Measurements from ENCODE around the gene KCNJ18. TPM values are rescaled to one million over a fixed set of nuclear protein-coding genes. Genes with fewer than 3 reads are reported as not detected.
"Not testable (repeated sequence)": the region's sequence is repeated elsewhere in the genome, so short reads cannot be mapped to it uniquely, and the experiment has no call there.

The KCNJ18 gene
- polyA plus RNA-seq, 1 donor, result not detected

DNA sequence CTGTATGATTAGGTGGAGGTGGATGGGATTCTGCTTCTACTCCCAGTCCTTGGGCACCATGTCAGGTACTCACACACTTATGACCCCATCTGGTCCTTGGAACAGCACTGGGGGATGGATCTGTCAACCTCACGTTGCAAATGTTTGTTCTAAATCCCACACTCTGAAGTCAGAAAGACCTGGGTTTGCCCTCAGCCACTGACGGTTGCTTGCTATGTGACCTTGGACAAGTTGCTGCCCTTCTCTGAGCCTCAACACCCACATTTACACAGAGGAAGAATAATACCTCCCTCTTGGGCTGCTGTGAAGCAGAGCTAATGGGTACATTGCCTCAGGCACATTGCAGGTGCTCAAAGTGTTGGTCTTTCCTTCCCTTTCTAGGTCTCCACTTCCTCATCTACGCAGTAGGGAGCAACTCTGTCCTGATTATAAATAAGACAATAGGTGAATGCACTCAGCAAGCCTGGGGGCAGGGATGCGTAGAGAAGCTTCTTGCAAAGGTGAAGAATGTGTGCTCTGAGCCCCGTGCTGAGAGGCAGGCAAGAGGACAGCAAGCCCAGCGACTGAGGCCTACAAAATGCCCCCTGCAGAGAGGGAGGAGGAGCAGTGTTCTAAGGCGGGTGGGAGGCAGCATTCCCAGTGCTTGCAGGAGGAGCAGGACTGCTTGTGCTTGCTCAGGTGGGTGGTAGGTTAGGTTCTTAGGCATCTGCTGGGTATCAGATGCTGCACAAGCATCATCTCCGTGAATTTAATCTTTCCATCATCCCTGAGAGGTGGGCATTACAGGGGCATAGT is 21.8 kb upstream of the KCNJ18 start:
- not testable (repeated sequence) for DNase-seq (ENCODE audit: low read depth)

DNA sequence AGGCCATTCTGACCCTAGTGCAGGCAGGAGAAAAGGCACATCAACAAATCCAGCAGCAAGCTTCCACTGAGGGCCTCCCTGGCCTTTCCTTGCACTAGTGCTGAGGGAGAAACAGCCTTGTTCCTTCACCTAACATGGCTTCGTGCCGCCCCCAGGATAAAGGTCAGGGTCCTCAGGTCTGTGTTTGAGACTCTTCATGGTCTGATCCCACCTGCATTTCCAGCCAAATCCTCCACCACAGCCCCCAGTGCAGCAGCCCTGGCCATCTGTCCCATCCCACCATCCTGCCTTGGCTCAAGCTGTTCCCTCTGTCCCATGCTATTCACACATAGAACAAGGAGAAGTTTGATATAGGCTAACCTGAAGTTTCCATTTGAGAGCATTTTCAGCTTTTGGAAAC is 20.9 kb upstream of the KCNJ18 start:
- DNase-seq (ENCODE audit: low read depth), result not testable (repeated sequence)

DNA sequence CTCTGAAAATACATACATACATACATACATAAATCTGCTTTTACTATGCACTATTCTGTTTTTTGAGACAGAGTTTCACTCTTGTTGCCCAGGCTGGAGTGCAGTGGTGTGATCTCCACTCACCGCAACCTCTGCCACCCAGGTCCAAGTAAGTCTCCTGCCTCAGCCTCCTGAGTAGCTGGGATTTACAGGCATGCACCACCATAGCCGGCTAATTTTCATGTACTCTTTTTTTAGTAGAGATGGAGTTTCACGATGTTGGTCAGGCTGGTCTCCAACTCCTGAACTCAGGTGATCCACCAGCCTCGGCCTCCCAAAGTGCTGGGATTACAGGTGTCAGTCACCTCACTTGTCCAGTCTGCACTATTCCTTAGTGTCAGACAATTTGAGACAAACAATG is 20.5 kb upstream of the KCNJ18 start:
- DNase-seq (ENCODE audit: low read depth), result not testable (repeated sequence)

DNA sequence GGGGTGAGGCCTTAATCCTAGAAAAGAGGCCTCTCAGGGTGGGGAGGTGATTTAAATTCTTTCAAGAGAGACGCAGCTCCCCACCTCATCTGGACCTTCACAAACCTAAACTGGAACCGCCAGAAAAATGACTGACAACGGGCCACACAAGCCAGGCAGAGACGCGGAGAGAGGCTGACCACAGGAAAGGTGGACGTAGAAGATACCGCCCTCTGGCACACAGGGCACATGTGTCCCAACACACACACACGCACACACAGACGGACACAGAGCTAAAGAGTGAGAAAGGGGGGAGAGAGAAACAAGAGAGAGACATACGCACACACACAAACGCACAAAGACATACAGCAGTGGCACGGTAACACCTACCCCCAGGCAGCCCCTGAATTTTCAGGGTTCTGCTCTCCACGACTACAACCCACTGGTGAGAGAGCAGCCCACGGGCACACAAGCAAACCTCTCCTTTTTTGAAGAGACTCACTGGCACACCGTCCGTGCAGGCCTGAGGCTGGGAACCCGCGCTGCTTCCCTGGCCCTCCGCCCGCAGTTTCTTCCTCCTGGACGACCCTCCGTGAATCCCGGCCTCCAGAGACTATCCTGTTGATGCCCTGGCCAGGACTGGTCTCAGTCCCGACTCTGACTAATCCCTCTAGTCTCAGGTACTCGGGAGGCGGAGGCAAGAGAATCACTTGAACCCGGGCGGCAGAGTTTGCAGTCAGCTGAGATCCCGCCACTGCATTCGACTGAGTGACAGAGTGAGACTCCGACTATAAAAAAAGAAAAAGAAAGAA is 18.7 kb upstream of the KCNJ18 start:
- DNase-seq (ENCODE audit: low read depth), result not testable (repeated sequence)

DNA sequence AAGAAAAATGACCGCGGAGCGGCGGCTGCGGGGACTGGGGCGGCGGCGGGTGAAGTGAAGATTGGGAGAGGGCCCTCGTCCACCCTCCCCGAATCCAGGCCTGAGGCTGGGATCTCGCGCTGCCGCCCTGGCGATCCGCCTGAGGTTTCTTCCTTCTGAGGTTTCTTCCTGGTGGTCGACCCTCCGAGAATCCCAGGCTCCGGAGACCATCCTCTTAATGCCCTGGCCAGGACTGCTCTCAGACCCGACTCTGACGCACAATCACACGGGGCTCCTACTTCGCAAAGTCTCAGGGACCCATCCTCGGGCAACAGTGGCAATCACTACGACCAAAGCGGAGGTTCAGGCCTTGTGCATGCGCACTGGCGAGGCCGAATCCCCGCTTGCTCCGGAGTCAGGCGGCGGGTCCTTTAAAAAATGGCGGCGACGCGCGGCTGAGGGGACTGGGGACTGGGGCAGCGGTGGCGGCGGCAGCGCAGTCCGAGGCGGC is 18.0 kb upstream of the KCNJ18 start:
- DNase-seq (ENCODE audit: low read depth), result no peak

DNA sequence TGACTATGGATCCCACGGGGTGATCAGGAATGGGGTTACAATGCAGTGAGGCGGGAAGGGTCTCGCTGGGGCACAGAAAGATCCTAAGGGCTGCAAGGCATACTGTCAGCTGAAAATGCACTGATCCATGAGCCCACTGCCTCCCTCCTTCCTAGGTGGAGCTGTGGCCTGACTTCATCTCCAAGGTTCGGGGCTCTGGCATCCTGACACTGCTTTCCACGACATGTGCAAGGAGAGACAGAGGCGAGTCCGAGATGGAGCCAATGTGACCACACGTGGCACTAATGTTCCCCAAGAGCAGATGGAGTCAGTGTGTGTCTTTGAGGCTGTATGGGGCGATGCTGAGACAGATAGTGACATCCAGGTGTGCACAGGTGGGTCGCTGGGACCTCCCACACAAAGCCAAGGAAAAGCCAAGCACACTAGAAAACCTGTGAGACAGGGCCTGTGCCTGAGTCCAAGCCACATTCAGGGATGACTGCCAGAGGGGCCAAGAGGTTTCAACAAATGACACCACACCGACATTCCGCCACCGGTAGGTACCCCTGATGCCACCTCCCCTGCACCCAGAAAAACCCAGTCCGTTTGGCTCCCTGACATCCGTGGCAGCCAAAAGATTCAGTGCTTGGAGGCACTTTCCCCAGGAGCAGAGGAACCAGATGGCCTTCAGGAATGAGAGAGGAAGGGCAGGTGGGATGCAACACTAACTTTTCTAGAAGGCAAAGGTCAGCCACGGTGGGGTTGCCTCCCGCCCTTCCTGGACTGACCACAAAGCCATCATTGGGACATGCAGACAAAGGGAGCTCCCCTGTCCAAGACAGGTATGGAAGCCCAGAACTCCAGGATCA is 17.2 kb upstream of the KCNJ18 start:
- DNase-seq (ENCODE audit: low read depth), result not testable (repeated sequence)

DNA sequence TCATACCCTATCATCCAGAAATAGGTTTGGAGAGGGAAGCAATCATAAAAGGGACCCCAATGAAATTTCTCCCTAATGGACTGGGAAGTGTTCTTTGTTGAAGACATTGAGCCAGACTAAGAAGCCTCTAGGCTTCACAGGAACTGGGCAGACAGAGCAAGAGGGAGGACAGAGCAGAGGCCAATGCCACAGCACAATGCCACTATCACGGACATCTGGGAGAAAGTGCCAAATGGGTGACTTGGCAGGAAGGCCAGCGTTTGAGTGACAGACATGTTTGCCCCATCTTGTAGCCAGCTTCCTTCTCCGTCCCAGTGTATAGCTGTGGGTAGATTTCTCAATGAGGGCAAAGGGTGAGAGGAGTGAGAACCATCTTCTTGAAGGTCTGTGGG is 16.6 kb upstream of the KCNJ18 start:
- not testable (repeated sequence) for DNase-seq (ENCODE audit: low read depth)

DNA sequence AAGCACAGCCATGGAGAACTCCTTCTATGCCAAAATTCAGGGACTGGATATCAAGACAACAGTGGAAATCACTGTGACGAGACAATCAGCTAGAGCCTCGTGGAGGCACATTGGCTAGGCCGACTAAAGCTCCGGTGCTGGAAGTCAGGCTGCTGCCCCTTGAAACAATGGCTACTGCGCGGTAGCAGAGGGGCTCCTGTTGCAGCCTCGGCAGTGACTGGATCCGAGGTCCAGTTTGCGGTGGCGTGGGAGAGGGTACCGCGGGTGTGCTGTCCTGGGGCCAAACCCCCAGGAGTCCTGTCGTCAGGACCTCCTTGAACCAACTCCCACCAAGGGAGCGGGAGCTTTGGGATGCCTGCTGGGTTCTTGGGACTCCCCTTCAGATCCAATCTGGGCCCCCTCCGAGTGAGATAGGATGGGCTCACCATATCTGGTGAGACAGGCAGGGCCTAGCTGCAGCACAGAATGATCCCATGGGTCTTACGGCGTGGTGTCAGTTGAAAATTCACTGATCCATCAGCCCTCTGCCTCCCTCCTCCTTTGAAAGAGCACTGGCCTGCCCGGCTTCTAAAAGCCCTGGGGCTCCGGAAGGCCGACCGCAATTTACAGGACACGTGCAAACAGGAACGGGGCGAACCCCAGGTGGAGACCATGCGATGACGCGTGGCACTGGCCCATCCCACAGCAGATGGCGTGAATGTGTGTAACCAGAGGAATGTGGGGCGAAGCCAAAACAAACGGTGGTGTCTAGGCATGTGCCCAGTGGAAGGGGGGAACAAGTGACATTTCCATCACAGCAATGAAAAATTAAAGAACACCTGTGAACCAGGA is 15.8 kb upstream of the KCNJ18 start:
- no peak for DNase-seq (ENCODE audit: low read depth)

DNA sequence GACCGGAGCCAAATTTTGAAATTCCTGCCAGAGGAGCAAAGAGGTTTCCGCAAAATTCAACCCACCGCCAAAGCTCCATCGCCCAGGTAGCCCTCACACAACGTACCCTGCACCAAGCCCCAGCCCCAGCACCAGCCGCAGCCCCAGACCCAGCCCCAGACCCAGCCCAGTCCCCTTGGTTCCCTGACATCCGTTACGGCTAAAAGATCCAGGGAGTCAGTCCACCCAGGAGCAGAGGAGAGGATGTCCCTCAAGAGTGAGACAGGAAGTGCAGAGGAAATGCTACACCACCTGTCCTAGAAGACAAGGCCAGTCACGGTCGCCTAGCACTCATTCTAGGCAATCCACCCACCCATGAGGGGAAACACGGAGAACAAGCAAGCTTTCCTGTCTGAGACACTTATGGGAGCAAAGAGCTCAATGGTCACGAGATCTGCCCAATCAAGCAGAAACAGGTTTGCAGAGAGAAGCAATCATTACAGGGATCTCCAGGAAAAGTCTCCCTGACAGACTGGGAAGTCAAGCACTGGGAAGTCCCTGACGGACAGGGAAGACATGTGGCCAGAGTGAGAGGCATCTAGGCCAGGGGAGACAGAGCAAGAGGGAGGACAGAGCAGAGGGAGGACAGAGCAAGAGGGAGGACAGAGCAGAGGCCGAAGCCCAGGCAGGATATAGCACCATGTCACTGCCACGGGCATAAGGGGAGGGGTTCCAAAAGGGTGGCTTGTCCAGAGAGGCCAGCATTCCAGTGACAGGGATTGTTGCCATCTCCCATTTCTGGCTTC is 15.0 kb upstream of the KCNJ18 start:
- no peak for DNase-seq (ENCODE audit: low read depth)

DNA sequence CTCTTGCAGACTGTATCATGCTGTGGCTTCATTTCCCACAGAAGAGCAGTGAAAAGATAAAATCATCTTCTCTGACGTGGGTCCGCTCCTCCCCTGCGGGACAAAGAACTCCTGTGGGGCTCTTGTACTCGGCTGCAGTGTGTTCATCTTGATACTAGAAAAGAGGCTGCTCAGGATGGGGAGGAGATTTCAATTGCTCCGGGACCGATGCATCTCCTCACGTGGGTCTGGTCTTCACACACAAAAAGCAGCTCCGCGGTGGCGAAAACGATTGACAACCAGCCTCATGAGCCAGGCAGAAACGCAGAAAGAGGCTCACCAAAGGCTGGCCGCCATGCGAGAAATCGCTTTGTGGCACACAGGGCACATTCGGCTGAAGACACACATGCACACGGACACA is 14.4 kb upstream of the KCNJ18 start:
- no peak for DNase-seq (ENCODE audit: low read depth)

DNA sequence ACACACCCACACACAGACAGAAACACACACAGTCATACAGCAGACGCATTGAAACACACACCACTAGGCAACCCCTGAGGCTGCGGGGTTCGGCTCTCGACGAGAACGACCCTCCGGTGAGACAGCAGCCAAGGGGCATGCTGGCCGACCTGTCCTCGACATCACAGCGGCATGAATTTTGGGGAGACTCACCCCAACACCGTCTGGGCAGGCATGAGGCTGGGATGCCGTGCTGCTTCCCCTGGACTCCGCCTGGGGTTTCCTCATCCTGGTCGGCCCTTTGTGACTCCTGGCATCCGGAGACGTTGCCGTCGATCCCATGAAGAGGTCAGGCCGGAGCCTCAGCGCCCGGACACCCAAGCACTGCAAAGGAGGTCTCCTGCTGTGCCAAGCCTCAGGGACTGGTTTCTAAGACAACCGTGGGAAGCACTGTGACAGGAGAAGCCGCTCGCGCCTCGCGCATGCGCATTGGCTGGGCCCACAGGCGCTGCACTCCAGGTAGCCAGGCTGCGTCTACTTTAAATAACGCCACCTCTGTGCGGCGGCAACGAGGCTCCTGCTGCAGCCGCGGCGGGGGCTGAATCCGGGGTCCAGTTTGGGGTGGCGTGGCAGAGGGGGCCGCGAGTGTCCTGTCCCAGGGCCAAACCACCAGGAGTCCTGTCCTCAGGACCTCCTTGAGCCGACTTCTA is 13.8 kb upstream of the KCNJ18 start:
- no peak for DNase-seq (ENCODE audit: low read depth)

DNA sequence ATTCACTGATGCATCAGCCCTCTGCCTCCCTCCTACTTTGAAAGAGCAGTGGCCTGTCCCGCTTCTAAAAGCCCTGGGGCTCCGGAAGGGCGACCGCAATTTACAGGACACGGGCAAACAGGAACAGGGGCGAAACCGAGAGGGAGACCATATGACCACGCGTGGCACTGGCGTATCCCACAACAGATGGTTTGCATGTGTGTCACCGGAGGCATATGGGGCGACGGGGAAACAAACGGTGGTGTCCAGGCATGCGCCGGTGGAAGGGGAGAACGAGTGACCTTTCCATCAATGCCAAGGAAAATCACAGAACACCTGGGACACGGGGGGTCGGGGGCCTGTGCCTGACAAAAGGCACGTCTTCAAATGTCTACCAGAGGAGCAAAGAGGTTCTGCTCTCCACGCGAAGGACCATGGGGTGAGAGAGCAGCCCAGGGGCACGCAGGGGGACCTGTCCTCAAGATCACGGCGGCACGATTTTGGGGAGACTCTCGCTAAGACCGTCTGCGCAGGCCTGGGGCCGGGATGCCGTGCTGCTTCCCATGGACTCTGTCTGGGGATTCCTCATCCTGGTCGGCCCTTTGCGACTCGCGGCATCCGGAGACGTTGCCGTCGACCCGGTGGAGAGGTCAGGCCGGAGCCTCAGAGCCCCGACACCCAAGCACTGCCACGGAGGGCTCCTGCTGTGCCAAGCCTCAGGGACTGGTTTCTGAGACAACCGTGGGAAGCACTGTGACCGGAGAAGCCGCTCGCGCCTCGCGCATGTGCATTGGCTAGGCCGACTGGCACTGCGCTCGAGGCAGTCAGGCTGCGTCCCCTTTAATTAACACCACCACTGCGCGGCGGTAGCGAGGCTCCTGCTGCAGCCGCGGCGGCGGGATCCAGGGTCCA is 12.8 kb upstream of the KCNJ18 start:
- no peak for DNase-seq (ENCODE audit: low read depth)

DNA sequence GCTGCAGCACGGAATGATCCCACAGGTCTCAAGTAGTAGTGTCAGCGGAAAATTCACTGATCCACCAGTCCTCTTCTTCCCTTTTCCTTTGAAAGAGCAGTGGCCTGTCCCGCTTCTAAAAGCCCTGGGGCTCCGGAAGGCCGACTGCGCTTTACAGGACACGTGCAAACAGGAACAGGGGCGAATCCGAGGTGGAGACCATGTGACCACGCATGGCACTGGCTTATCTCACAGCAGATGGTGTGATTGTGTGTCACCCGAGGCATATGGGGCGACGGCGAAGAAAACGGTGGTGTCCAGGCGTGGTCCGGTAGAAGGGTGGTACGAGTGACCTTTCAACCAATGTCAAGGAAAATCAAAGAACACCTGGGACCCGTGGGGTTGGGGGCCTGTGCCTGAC is 12.0 kb upstream of the KCNJ18 start:
- DNase-seq (ENCODE audit: low read depth), result no peak

DNA sequence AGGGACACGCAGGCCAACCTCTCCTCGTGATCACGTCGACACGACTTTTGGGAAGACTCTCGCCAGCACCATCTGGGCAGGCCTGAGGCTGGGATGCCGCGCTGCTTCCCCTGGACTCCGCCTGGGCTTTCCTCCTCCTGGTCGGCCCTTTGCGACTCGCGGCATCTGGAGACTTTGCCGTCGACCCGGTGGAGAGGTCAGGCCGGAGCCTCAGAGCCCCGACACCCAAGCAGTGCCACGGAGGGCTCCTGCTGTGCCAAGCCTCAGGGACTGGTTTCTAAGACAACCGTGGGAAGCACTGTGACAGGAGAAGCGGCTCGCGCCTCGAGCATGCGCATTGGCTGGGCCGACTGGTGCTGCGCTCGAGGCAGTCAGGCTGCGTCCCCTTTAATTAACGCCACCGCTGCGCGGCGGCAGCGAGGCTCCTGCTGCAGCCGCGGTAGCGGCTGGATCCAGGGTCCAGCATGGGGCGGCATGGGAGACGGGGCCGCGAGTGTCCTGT is 11.4 kb upstream of the KCNJ18 start:
- not testable (repeated sequence) for DNase-seq (ENCODE audit: low read depth)

DNA sequence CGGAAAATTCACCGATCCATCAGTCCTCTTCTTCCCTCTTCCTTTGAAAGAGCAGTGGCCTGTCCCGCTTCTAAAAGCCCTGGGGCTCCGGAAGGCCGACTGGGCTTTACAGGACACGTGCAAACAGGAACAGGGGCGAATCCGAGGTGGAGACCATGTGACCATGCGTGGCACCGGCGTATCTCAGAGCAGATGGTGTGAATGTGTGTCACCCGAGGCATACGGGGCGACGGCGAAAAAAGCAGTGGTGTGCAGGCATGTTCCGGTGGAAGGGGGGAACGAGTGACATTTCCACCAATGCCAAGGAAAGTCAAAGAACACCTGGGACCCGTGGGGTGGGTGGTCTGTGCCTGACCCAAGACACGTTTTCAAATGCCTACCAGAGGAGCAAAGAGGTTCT is 10.7 kb upstream of the KCNJ18 start:
- DNase-seq (ENCODE audit: low read depth), result not testable (repeated sequence)

DNA sequence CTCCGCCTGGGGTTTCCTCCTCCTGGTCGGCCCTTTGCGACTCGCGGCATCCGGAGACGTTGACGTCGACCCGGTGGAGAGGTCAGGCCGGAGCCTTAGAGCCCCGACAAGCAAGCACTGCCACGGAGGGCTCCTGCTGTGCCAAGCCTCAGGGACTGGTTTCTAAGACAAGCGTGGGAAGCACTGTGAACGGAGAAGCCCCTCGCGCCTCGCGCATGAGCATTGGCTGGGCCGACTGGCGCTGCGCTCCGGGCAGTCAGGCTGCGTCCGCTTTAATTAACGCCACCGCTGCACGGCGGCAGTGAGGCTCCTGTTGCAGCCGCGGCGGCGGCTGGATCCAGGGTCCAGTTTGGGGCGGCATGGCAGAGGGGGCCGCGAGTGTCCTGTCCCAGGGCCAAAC is 10.2 kb upstream of the KCNJ18 start:
- DNase-seq (ENCODE audit: low read depth), result not testable (repeated sequence)

DNA sequence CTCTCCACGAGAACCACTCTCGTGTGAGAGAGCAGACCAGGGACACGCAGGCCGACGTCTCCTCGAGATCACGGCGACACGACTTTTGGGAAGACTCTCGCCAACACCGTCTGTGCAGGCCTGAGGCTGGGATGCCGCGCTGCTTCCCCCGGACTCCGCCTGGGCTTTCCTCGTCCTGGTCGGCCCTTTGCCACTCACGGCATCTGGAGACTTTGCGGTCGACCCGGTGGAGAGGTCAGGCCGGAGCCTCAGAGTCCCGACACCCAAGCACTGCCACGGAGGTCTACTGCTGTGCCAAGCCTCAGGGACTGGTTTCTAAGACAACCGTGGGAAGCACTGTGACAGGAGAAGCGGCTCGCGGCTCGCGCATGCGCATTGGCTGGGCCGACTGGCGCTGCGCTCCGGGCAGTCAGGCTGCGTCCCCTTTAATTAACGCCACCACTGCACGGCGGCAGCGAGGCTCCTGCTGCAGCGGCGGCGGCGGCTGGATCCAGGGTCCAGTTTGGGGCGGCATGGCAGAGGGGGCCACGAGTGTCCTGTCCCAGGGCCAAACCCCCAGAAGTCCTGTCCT is 9.1 kb upstream of the KCNJ18 start:
- not testable (repeated sequence) for DNase-seq (ENCODE audit: low read depth)

DNA sequence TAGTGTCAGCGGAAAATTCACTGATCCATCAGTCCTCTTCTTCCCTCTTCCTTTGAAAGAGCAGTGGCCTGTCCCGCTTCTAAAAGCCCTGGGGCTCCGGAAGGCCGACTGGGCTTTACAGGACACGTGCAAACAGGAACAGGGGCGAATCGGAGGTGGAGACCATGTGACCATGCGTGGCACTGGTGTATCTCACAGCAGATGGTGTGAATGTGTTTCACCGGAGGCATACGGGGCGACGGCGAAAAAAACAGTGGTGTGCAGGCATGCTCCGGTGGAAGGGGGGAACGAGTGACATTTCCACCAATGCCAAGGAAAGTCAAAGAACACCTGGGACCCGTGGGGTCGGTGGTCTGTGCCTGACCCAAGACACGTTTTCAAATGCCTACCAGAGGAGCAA is 8.4 kb upstream of the KCNJ18 start:
- not testable (repeated sequence) for DNase-seq (ENCODE audit: low read depth)
